GM12865 (cell line): Measurements from ENCODE around the gene BOK.

ENCODE experiments used
- DNase-seq: peaks from one replicate; pipeline ENCODE4 v3.0.0; 2010; ENCODE audit warnings: low read depth
- H3K4me3 ChIP-seq: 2 replicates; pipeline ENCODE4 v1.5.1; 2011; ENCODE audit warnings: mild to moderate bottlenecking, low read depth, low read length, control low read depth
- CTCF ChIP-seq: IDR thresholded peaks from 2 replicates; pipeline ENCODE4 v1.5.1; 2011; ENCODE audit warnings: low read length, control low read depth, low read depth, inconsistent platforms; ENCODE audit not compliant: insufficient read depth; ENCODE audit errors: missing control alignments

BOK gene

GRCh38 chr2:241603686-241604085 lies 45.1 kb downstream of the BOK start:
- H3K4me3 ChIP-seq, result no peak overlapping the region
- no peak for DNase-seq
- TF ChIP-seq CTCF, result no peak

GRCh38 chr2:241606186-241606585 lies 47.6 kb downstream of the BOK start:
- H3K4me3 ChIP-seq, result no peak overlapping the region
- no peak for DNase-seq
- no peak for TF ChIP-seq CTCF

GRCh38 chr2:241607162-241607885 lies 48.8 kb downstream of the BOK start:
- no peak overlapping the region for H3K4me3 ChIP-seq
- DNase-seq, result no peak
- TF ChIP-seq CTCF, result no peak

GRCh38 chr2:241608881-241609280 lies 50.3 kb downstream of the BOK start:
- DNase-seq, result no peak
- no peak overlapping the region for H3K4me3 ChIP-seq
- no peak for TF ChIP-seq CTCF

- TF ChIP-seq CTCF, result peak; percentile 75
- H3K4me3 ChIP-seq, result peak overlapping the region; percentile 60
- peak; percentile 94 for DNase-seq
Measured at GRCh38 chr2:241609859-241610793, 51.6 kb downstream of the BOK start.

- DNase-seq, result no peak
- no peak for TF ChIP-seq CTCF
- no peak overlapping the region for H3K4me3 ChIP-seq
Measured at GRCh38 chr2:241611062-241611461, 52.5 kb downstream of the BOK start.
